ENCODE measurements around the gene KIAA0930.

- TF ChIP-seq EP300 (IDR thresholded peaks at IDR 0.05), result no peak
- no peak for TF ChIP-seq CTCF (IDR thresholded peaks at IDR 0.05)
- TF ChIP-seq POLR2A (IDR thresholded peaks at IDR 0.05), result no peak
Observed at GRCh38 chr22:45281010-45281409, 40.3 kb upstream of the KIAA0930 start.
